Measurements from ENCODE around the gene TMEM184A. TPM values are rescaled to one million over a fixed set of nuclear protein-coding genes. Genes with fewer than 3 reads are reported as not detected.

Gene TMEM184A
- total and polyA plus RNA-seq, 2 donors (not counting 1 experiment from before 2014, with no cell fraction given): not detected

- no peak overlapping the region for H3K4me3 ChIP-seq (ENCODE audit: control extremely low read depth in 1 of 5, extremely low read depth in 1 of 5, insufficient read depth in 1 of 5, low read depth in 2 of 5, low read length in 4 of 5)
Observed at GRCh38 chr7:1595027-1595426, 39.0 kb upstream of the TMEM184A start.

DNA sequence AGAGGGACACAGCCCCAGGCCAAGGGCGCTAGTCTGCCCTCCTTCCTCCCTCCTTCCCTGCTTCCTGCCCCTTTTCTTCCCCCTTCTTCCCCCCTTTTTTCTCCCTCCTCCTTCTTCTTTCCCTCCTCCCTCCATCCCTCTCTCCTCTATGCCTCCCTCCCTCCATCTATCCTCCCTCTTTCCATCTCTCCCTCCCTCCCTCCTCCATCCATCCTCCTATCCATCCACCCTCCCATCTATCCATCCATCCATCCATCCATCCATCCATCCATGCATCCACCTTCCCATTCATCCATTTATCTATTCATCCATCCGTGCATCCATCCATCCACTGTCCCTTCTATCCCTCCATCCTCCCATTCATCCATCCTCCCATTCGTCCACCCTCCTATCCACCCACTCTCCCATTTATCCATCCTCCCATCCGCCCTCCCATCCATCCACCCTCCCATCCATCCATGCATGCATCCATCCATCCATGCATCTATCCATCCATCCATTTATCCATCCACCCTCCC is 38.0 kb upstream of the TMEM184A start:
- Mint-ChIP-seq H3K4me3 (no peak overlapping the region), H3K4me1 (peaks cover 29% of the 10 kb centered on the region), H3K27ac (no peak overlapping the region), H3K27me3 (peaks cover 28% of the 10 kb centered on the region), H3K9me3 (ENCODE audit: insufficient read depth) (peaks cover 2% of the 10 kb centered on the region)
- no peak overlapping the region for H3K27ac ChIP-seq (ENCODE audit: low read length in 2 of 2)
- H3K4me2 ChIP-seq (replicated peaks; ENCODE audit: low read depth, low read length, poor library complexity, severe bottlenecking): no peak overlapping the region
- H3K36me3 ChIP-seq (replicated peaks in 1 of 2; ENCODE audit: control extremely low read depth in 1 of 2, control insufficient read depth in 1 of 2, extremely low read depth in 1 of 2, insufficient read depth in 2 of 2, low read length in 1 of 2): no peaks in the 10 kb centered on the region
- H3K27me3 ChIP-seq (replicated peaks in 1 of 4; ENCODE audit: control extremely low read depth in 1 of 4, control insufficient read depth in 3 of 4, insufficient read depth in 4 of 4, low read length in 3 of 4): peaks cover 0 to 35% (median 16%) of the 10 kb centered on the region in 4 experiments
- ChIA-PET POLR2A (no interaction called here), CTCF (no interaction called here)
- 89% methylated on average over 4 of the region's 4 CpGs for WGBS (ENCODE audit: insufficient coverage)
- no peaks in the 10 kb centered on the region for H4K20me1 ChIP-seq (ENCODE audit: control insufficient read depth, insufficient read depth, low read length, poor library complexity, severe bottlenecking)
- DNase-seq (no peak), ATAC-seq (ENCODE audit: low read depth) (no peak)
- H3K9ac ChIP-seq (ENCODE audit: low read length): no peak overlapping the region
- peaks cover 0 to 21% (median 0%) of the 10 kb centered on the region in 3 donors for H3K9me3 ChIP-seq (ENCODE audit: control extremely low read depth in 1 of 3, control insufficient read depth in 2 of 3, insufficient read depth in 1 of 3, low read length in 2 of 3)
- H3K79me2 ChIP-seq (ENCODE audit: control insufficient read depth, insufficient read depth, low read length): no peaks in the 10 kb centered on the region
- no peak overlapping the region for H3K4me3 ChIP-seq (ENCODE audit: control extremely low read depth in 1 of 5, extremely low read depth in 1 of 5, insufficient read depth in 1 of 5, low read depth in 2 of 5, low read length in 4 of 5)
- H3K4me1 ChIP-seq (ENCODE audit: control insufficient read depth in 2 of 2, insufficient read depth in 2 of 2, low read length in 2 of 2): peaks cover 26 to 29% of the 10 kb centered on the region in 2 donors
- H2AFZ ChIP-seq (ENCODE audit: insufficient read depth, low read depth, low read length, poor library complexity, severe bottlenecking): no peak overlapping the region
- TF ChIP-seq, protein P1, sequence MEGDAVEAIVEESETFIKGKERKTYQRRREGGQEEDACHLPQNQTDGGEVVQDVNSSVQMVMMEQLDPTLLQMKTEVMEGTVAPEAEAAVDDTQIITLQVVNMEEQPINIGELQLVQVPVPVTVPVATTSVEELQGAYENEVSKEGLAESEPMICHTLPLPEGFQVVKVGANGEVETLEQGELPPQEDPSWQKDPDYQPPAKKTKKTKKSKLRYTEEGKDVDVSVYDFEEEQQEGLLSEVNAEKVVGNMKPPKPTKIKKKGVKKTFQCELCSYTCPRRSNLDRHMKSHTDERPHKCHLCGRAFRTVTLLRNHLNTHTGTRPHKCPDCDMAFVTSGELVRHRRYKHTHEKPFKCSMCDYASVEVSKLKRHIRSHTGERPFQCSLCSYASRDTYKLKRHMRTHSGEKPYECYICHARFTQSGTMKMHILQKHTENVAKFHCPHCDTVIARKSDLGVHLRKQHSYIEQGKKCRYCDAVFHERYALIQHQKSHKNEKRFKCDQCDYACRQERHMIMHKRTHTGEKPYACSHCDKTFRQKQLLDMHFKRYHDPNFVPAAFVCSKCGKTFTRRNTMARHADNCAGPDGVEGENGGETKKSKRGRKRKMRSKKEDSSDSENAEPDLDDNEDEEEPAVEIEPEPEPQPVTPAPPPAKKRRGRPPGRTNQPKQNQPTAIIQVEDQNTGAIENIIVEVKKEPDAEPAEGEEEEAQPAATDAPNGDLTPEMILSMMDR (IDR thresholded peaks at IDR 0.05): no peak
- TF ChIP-seq EZH2 (IDR thresholded peaks at IDR 0.05; ENCODE audit: borderline replicate concordance, insufficient read depth, low read depth, low read length, poor library complexity, severe bottlenecking): no peak
- intact Hi-C loops (cut with micrococcal nuclease): no loop called here

More at GRCh38 chr7:1595027-1595426, 39.0 kb upstream of the TMEM184A start:
- Mint-ChIP-seq H3K4me3 (no peak overlapping the region), H3K9me3 (ENCODE audit: insufficient read depth) (no peaks in the 10 kb centered on the region), H3K4me1 (peaks cover 29% of the 10 kb centered on the region), H3K27me3 (peaks cover 24% of the 10 kb centered on the region), H3K27ac (no peak overlapping the region)
- Histone ChIP-seq H3K4me2 (replicated peaks; ENCODE audit: low read depth, low read length, poor library complexity, severe bottlenecking) (no peak overlapping the region), H3K36me3 (replicated peaks in 1 of 2; ENCODE audit: control extremely low read depth in 1 of 2, control insufficient read depth in 1 of 2, extremely low read depth in 1 of 2, insufficient read depth in 2 of 2, low read length in 1 of 2) (no peaks in the 10 kb centered on the region), H3K79me2 (ENCODE audit: control insufficient read depth, insufficient read depth, low read length) (no peaks in the 10 kb centered on the region), H3K27me3 (replicated peaks in 1 of 4; ENCODE audit: control extremely low read depth in 1 of 4, control insufficient read depth in 3 of 4, insufficient read depth in 4 of 4, low read length in 3 of 4) (peaks cover 0 to 32% (median 15%) of the 10 kb centered on the region in 4 experiments), H4K20me1 (ENCODE audit: control insufficient read depth, insufficient read depth, low read length, poor library complexity, severe bottlenecking) (no peaks in the 10 kb centered on the region), H3K9ac (ENCODE audit: low read length) (no peak overlapping the region), H3K27ac (ENCODE audit: low read length in 2 of 2) (no peak overlapping the region), H3K4me1 (ENCODE audit: control insufficient read depth in 2 of 2, insufficient read depth in 2 of 2, low read length in 2 of 2) (peaks cover 26 to 29% of the 10 kb centered on the region in 2 donors), H3K9me3 (ENCODE audit: control extremely low read depth in 1 of 3, control insufficient read depth in 2 of 3, insufficient read depth in 1 of 3, low read length in 2 of 3) (peaks cover 0 to 19% (median 0%) of the 10 kb centered on the region in 3 donors), H2AFZ (ENCODE audit: insufficient read depth, low read depth, low read length, poor library complexity, severe bottlenecking) (no peak overlapping the region)
- ATAC-seq (ENCODE audit: low read depth) (no peak), DNase-seq (no peak)
- no peak for TF ChIP-seq EZH2 (IDR thresholded peaks at IDR 0.05; ENCODE audit: borderline replicate concordance, insufficient read depth, low read depth, low read length, poor library complexity, severe bottlenecking)
- TF ChIP-seq, protein P1 (IDR thresholded peaks at IDR 0.05): no peak
- intact Hi-C loops (cut with micrococcal nuclease): no loop called here
- WGBS (ENCODE audit: insufficient coverage): 98% methylated on average over 3 of the region's 3 CpGs
- POLR2A ChIA-PET: no interaction called here
- CTCF ChIA-PET: no interaction called here

All from B cell (primary cell).